Lower leg skin (tissue), 4 donors: ENCODE measurements around the gene MT1M. TPM values are rescaled to one million over a fixed set of nuclear protein-coding genes. Genes with fewer than 3 reads are reported as not detected.
A peak's percentile ranks its signal among the peaks of the same experiment; 100 is the strongest.

Experiments used
- DNase-seq, 2 donors: peaks; one replicate each; pipeline ENCODE4 v3.0.0-alpha.2; 2019; ENCODE audit warnings: low spot score in 2 of 2
- H3K4me3 ChIP-seq: fragments of 200-600 bp; sonication (generic); 2 replicates; pipeline ENCODE4 v1.5.1; 2017; ENCODE audit warnings: mild to moderate bottlenecking, low read depth; ENCODE audit not compliant: poor library complexity, severe bottlenecking
- CTCF ChIP-seq, 3 donors: fragments of 450-650 bp; IDR thresholded peaks; one replicate each; pipeline ENCODE4 v1.5.1; 2016; ENCODE audit warnings: antibody characterized with exemption in 3 of 3, mild to moderate bottlenecking in 3 of 3, moderate library complexity in 2 of 3
- POLR2A ChIP-seq, 2 donors: fragments of 450-650 bp; IDR thresholded peaks; one replicate each; pipeline ENCODE4 v1.6.1; 2016 to 2017; ENCODE audit warnings: antibody characterized with exemption in 2 of 2, mild to moderate bottlenecking in 1 of 2, moderate library complexity in 1 of 2
- WGBS, 2 donors: methylation state at CpG; one replicate each; pipeline ENCODE4 v1.1.5; 2018; 5-methylcytosine and 5-hydroxymethylcytosine counted together
- intact Hi-C: fragments of 100-400 bp; cut with DNase I; formaldehyde crosslinking; loops from one replicate; pipeline ENCODE4 v1.15.0; 2023; ENCODE audit warnings: low total_unique reads
- total RNA-seq, 4 donors: library from RNA; depleted of rRNA; stranded (reverse); fragments of >200 nt; gene quantifications; one replicate each; pipeline ENCODE4 v1.1.0, GENCODE V29; 2016

The MT1M gene
- total RNA-seq, 4 donors from 2014 or later, result 14.1 to 29.7 (median 17.1) TPM

GRCh38 chr16:56651586-56651985 lies 19.1 kb downstream of the MT1M start, which contains the start of gene MT1B:
TSS of gene MT1B (plus strand) at chr16:56651886. CDS start at chr16:56651954, 68 bp downstream.
- no peak for TF ChIP-seq POLR2A (IDR thresholded peaks at IDR 0.05)
- no peak for TF ChIP-seq CTCF (IDR thresholded peaks at IDR 0.05)
- 76 to 77% methylated on average over 7 of the region's 7 CpGs for WGBS, 2 donors
- H3K4me3 ChIP-seq, result no peak within 1 kb of the TSS
- intact Hi-C loops, result no loop called here
- no peak for DNase-seq

- WGBS, 2 donors, result 23 to 44% methylated on average over 1 of the region's 1 CpG
- DNase-seq, result no peak
- no peak overlapping the region for H3K4me3 ChIP-seq
- intact Hi-C loops, result no loop called here
- TF ChIP-seq CTCF (IDR thresholded peaks at IDR 0.05), result no peak
- TF ChIP-seq POLR2A (IDR thresholded peaks at IDR 0.05), result no peak
Measured at GRCh38 chr16:56652600-56652999, 20.1 kb downstream of the MT1M start.

- WGBS, 2 donors, result 79 to 84% methylated on average over 7 of the region's 7 CpGs
- H3K4me3 ChIP-seq, result no peak overlapping the region
Measured at GRCh38 chr16:56653218-56653617, 20.8 kb downstream of the MT1M start.

GRCh38 chr16:56657555-56658326 lies 25.3 kb downstream of the MT1M start, which contains the start of gene MT1F:
TSS of gene MT1F (plus strand) at chr16:56657959. CDS start at chr16:56658059, 100 bp downstream.
- intact Hi-C loops, result no loop called here
- peak within 1 kb of the TSS; percentile 13 for H3K4me3 ChIP-seq
- 2 to 3% methylated on average over 18 to 45 of the region's 46 CpGs for WGBS, 2 donors
- DNase-seq, result peak; percentile 87 to 97
- TF ChIP-seq POLR2A (IDR thresholded peaks at IDR 0.05), result no peak
- TF ChIP-seq CTCF (IDR thresholded peaks at IDR 0.05), result no peak

More at GRCh38 chr16:56653218-56653617, 20.8 kb downstream of the MT1M start:
- intact Hi-C loops, result no loop called here
- DNase-seq, result no peak
- no peak for TF ChIP-seq CTCF (IDR thresholded peaks at IDR 0.05)
- no peak for TF ChIP-seq POLR2A (IDR thresholded peaks at IDR 0.05)

- 40 to 43% methylated on average over 10 of the region's 10 CpGs for WGBS, 2 donors
- intact Hi-C loops, result no loop called here
- H3K4me3 ChIP-seq, result no peak overlapping the region
- DNase-seq, result no peak
- TF ChIP-seq CTCF (IDR thresholded peaks at IDR 0.05), result no peak
- TF ChIP-seq POLR2A (IDR thresholded peaks at IDR 0.05), result no peak
Measured at GRCh38 chr16:56658327-56658875, 25.9 kb downstream of the MT1M start.
